Measurements from ENCODE around the gene RMND5B. TPM values are rescaled to one million over a fixed set of nuclear protein-coding genes. Genes with fewer than 3 reads are reported as not detected.
"Not testable (repeated sequence)": the region's sequence is repeated elsewhere in the genome, so short reads cannot be mapped to it uniquely, and the experiment has no call there.

Gene RMND5B
- polyA plus RNA-seq, 1 of the 3 experiments (the other 2 are of a cell fraction) = 42.8 TPM

GRCh38 chr5:178086266-178086665, 44.5 kb upstream of the RMND5B start:
- Histone ChIP-seq H3K9me2 (no peaks in the 10 kb centered on the region), H3K4me3 (ENCODE audit: low read depth in 2 of 2, low read length in 1 of 2) (no peak overlapping the region), H3K4me1 (ENCODE audit: control insufficient read depth in 1 of 2, insufficient read depth in 2 of 2, low read depth in 1 of 2, low read length in 1 of 2) (no peaks in the 10 kb centered on the region), H3K9ac (no peak overlapping the region), H3K79me2 (ENCODE audit: insufficient read depth) (no peaks in the 10 kb centered on the region), H2AFZ (ENCODE audit: low read depth) (no peak overlapping the region), H3K9me3 (no peaks in the 10 kb centered on the region), H3F3A (replicated peaks; ENCODE audit: insufficient read depth) (no peaks in the 10 kb centered on the region), H3K36me3 (replicated peaks in 1 of 2; ENCODE audit: control insufficient read depth in 1 of 2, insufficient read depth in 2 of 2, low read length in 1 of 2) (no peaks in the 10 kb centered on the region), H3K4me2 (no peak overlapping the region), H3K27me3 (ENCODE audit: insufficient read depth) (no peaks in the 10 kb centered on the region), H4K20me1 (ENCODE audit: insufficient read depth) (no peaks in the 10 kb centered on the region), H3K27ac (ENCODE audit: low read depth in 2 of 2, low read length in 1 of 2) (no peak overlapping the region)
- CTCF ChIA-PET = interaction anchor here (1.5 kb wide), 1 partner anchor 10 kb away, joined by 7 read pairs; no protein-coding TSS in a partner anchor
- DNase-seq = peak; percentile 46
- no peak for TF ChIP-seq EZH2phosphoT487 (IDR thresholded peaks at IDR 0.05; ENCODE audit: borderline replicate concordance, low read depth)
- no peak for TF ChIP-seq MEF2A (IDR thresholded peaks at IDR 0.05; ENCODE audit: borderline replicate concordance, low read depth)
- TF ChIP-seq EP300 (IDR thresholded peaks at IDR 0.05; ENCODE audit: borderline replicate concordance in 1 of 2, low read depth in 1 of 2, low read length in 1 of 2) = no peak
- no peak for TF ChIP-seq RCOR1 (IDR thresholded peaks at IDR 0.05; ENCODE audit: low read length)
- WGBS (ENCODE audit: low lambda C conversion rate) = 61% methylated on average over 11 of the region's 25 CpGs
- POLR2A ChIA-PET = no interaction called here

GRCh38 chr5:178087199-178087598, 43.6 kb upstream of the RMND5B start:
- H3K4me2 ChIP-seq; H3K79me2 ChIP-seq (ENCODE audit: insufficient read depth); H3K9ac ChIP-seq; H2AFZ ChIP-seq (ENCODE audit: low read depth); H3K4me3 ChIP-seq (ENCODE audit: low read depth in 2 of 2, low read length in 1 of 2); H3K4me1 ChIP-seq (ENCODE audit: control insufficient read depth in 1 of 2, insufficient read depth in 2 of 2, low read depth in 1 of 2, low read length in 1 of 2); H3K27me3 ChIP-seq (ENCODE audit: insufficient read depth); H3K9me3 ChIP-seq; H4K20me1 ChIP-seq (ENCODE audit: insufficient read depth); DNase-seq; H3K36me3 ChIP-seq (replicated peaks in 1 of 2; ENCODE audit: control insufficient read depth in 1 of 2, insufficient read depth in 2 of 2, low read length in 1 of 2); H3F3A ChIP-seq (replicated peaks; ENCODE audit: insufficient read depth); H3K27ac ChIP-seq (ENCODE audit: low read depth in 2 of 2, low read length in 1 of 2); H3K9me2 ChIP-seq; POLR2A ChIA-PET: not testable (repeated sequence)
- CTCF ChIA-PET = interaction anchor here (1.5 kb wide), 1 partner anchor 11 kb away, joined by 7 read pairs; no protein-coding TSS in a partner anchor
- 72% methylated on average over 5 of the region's 5 CpGs for WGBS (ENCODE audit: low lambda C conversion rate)

DNA sequence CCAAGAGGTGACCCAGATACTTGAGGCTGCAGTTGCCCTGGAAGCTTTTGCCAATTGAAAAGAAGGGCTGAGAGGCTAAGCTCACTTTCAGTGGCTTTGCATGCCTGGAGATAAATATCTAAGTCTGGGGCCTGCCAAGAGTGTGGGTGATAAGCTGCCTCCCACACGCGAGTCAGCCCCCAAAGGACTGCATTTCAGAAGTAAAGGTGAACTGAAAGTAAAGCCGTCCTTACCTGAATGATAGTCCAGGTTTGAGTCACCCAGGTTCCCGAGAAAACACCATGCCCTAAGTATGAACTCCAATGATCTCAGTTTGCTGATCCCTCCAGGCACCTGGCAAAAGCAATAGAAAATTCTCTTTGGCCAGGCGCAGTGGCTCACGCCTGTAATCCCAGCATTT, 40.0 kb upstream of the RMND5B start:
- Histone ChIP-seq H3F3A (replicated peaks; ENCODE audit: insufficient read depth) (no peaks in the 10 kb centered on the region), H4K20me1 (ENCODE audit: insufficient read depth) (no peaks in the 10 kb centered on the region), H3K79me2 (ENCODE audit: insufficient read depth) (no peaks in the 10 kb centered on the region), H3K27ac (ENCODE audit: low read depth in 2 of 2, low read length in 1 of 2) (no peak overlapping the region), H3K4me1 (ENCODE audit: control insufficient read depth in 1 of 2, insufficient read depth in 2 of 2, low read depth in 1 of 2, low read length in 1 of 2) (no peaks in the 10 kb centered on the region), H2AFZ (ENCODE audit: low read depth) (no peak overlapping the region), H3K4me3 (ENCODE audit: low read depth in 2 of 2, low read length in 1 of 2) (no peak overlapping the region), H3K36me3 (replicated peaks in 1 of 2; ENCODE audit: control insufficient read depth in 1 of 2, insufficient read depth in 2 of 2, low read length in 1 of 2) (no peaks in the 10 kb centered on the region), H3K27me3 (ENCODE audit: insufficient read depth) (no peaks in the 10 kb centered on the region), H3K4me2 (no peak overlapping the region), H3K9ac (no peak overlapping the region), H3K9me2 (no peaks in the 10 kb centered on the region), H3K9me3 (no peaks in the 10 kb centered on the region)
- CTCF ChIA-PET = interaction anchor here (0.6 to 4.6 kb wide), 6 partner anchors 13 to 47 kb away, joined by 3 to 35 read pairs (median 3); no protein-coding TSS in a partner anchor
- POLR2A ChIA-PET = no interaction called here
- 49% methylated on average over 6 of the region's 6 CpGs for WGBS (ENCODE audit: low lambda C conversion rate)
- no peak for DNase-seq
- TF ChIP-seq TCF12 (IDR thresholded peaks at IDR 0.05) = no peak
- no peak for TF ChIP-seq FOSL2 (IDR thresholded peaks at IDR 0.05; ENCODE audit: borderline replicate concordance, low read depth)
- TF ChIP-seq RFX5 (IDR thresholded peaks at IDR 0.05; ENCODE audit: low read length) = no peak
- no peak for TF ChIP-seq TAF1 (IDR thresholded peaks at IDR 0.05; ENCODE audit: borderline replicate concordance, low read depth, low read length)
- no peak for TF ChIP-seq MAX (IDR thresholded peaks at IDR 0.05; ENCODE audit: low read depth)
- TF ChIP-seq FOXJ3 (CRISPR knock-in tag; IDR thresholded peaks at IDR 0.05) = no peak
- TF ChIP-seq POLR2AphosphoS5 (IDR thresholded peaks at IDR 0.05; ENCODE audit: low read depth, low read length) = no peak
- TF ChIP-seq IRF3 (IDR thresholded peaks at IDR 0.05; ENCODE audit: low read depth, low read length) = no peak
- TF ChIP-seq RAD21 (IDR thresholded peaks at IDR 0.05; ENCODE audit: low read length) = no peak
- TF ChIP-seq RXRA (IDR thresholded peaks at IDR 0.05; ENCODE audit: borderline replicate concordance, low read depth) = no peak
- no peak for TF ChIP-seq CHD2 (IDR thresholded peaks at IDR 0.05; ENCODE audit: low read length, partially characterized antibody)
- TF ChIP-seq, protein P1, sequence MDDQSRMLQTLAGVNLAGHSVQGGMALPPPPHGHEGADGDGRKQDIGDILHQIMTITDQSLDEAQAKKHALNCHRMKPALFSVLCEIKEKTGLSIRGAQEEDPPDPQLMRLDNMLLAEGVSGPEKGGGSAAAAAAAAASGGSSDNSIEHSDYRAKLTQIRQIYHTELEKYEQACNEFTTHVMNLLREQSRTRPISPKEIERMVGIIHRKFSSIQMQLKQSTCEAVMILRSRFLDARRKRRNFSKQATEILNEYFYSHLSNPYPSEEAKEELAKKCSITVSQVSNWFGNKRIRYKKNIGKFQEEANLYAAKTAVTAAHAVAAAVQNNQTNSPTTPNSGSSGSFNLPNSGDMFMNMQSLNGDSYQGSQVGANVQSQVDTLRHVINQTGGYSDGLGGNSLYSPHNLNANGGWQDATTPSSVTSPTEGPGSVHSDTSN (IDR thresholded peaks at IDR 0.05) = no peak
- no peak for TF ChIP-seq NRF1 (IDR thresholded peaks at IDR 0.05; ENCODE audit: low read depth, low read length)
- TF ChIP-seq, protein P2, sequence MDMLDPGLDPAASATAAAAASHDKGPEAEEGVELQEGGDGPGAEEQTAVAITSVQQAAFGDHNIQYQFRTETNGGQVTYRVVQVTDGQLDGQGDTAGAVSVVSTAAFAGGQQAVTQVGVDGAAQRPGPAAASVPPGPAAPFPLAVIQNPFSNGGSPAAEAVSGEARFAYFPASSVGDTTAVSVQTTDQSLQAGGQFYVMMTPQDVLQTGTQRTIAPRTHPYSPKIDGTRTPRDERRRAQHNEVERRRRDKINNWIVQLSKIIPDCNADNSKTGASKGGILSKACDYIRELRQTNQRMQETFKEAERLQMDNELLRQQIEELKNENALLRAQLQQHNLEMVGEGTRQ (IDR thresholded peaks at IDR 0.05; ENCODE audit: borderline replicate concordance, low read depth, low read length) = no peak
- TF ChIP-seq MXI1 (IDR thresholded peaks at IDR 0.05; ENCODE audit: low read depth, low read length) = no peak
